IMR-90 (cell line): Measurements from ENCODE around the gene ZDHHC24.

Experiments used
- BHLHE40 ChIP-seq: fragments of 150-350 bp; IDR thresholded peaks from 2 replicates; pipeline ENCODE4 v1.6.1; 2016; ENCODE audit warnings: mild to moderate bottlenecking, low read depth, low read length
- CEBPB ChIP-seq: IDR thresholded peaks from 2 replicates; pipeline ENCODE4 v1.6.1; 2012; ENCODE audit warnings: low read depth, low read length, improper control_type of control experiment
- CHD1 ChIP-seq: IDR thresholded peaks from 2 replicates; pipeline ENCODE4 v1.6.1; 2012; ENCODE audit warnings: low read depth, low read length, improper control_type of control experiment
- CTCF ChIP-seq: conservative IDR thresholded peaks from 2 replicates; pipeline ENCODE4 v1.5.1; 2012; ENCODE audit warnings: mild to moderate bottlenecking, low read depth, low read length, improper control_type of control experiment
- ELK1 ChIP-seq: fragments of 150-350 bp; IDR thresholded peaks from 2 replicates; pipeline ENCODE4 v1.6.1; 2016; ENCODE audit warnings: low read depth, mild to moderate bottlenecking, low read length, moderate library complexity, borderline replicate concordance
- MAFK ChIP-seq: IDR thresholded peaks from 2 replicates; pipeline ENCODE4 v1.6.1; 2012; ENCODE audit warnings: low read depth, low read length, improper control_type of control experiment
- MAZ ChIP-seq: IDR thresholded peaks from 2 replicates; pipeline ENCODE4 v1.6.1; 2012; ENCODE audit warnings: low read depth, mild to moderate bottlenecking, low read length, improper control_type of control experiment, moderate library complexity, borderline replicate concordance
- MXI1 ChIP-seq: IDR thresholded peaks from 2 replicates; pipeline ENCODE4 v1.6.1; 2012; ENCODE audit warnings: low read depth, mild to moderate bottlenecking, low read length, moderate library complexity, borderline replicate concordance
- POLR2A ChIP-seq: IDR thresholded peaks from 2 replicates; pipeline ENCODE4 v1.6.1; 2012; ENCODE audit warnings: mild to moderate bottlenecking, low read depth, low read length
- RAD21 ChIP-seq: IDR thresholded peaks from 2 replicates; pipeline ENCODE4 v1.6.1; 2012; ENCODE audit warnings: low read length, improper control_type of control experiment
- RCOR1 ChIP-seq: IDR thresholded peaks from 2 replicates; pipeline ENCODE4 v1.6.1; 2012; ENCODE audit warnings: mild to moderate bottlenecking, low read length, improper control_type of control experiment; ENCODE audit not compliant: insufficient replicate concordance
- RFX5 ChIP-seq: IDR thresholded peaks from 2 replicates; pipeline ENCODE4 v1.8.0; 2012; ENCODE audit warnings: low read depth, mild to moderate bottlenecking, low read length, moderate library complexity
- SMC3 ChIP-seq: fragments of 150-350 bp; IDR thresholded peaks from 2 replicates; pipeline ENCODE4 v1.6.1; 2016; ENCODE audit warnings: low read depth, mild to moderate bottlenecking, antibody characterized with exemption, low read length, moderate library complexity
- USF2 ChIP-seq: fragments of 150-350 bp; IDR thresholded peaks from 2 replicates; pipeline ENCODE4 v1.6.1; 2017; ENCODE audit warnings: mild to moderate bottlenecking, antibody characterized with exemption, low read length, low read depth

- TF ChIP-seq CTCF (no peak), CEBPB (no peak), POLR2A (no peak), MAFK (no peak), CHD1 (no peak), RAD21 (no peak), RCOR1 (no peak), RFX5 (no peak), SMC3 (no peak), MAZ (no peak), MXI1 (no peak), BHLHE40 (no peak), ELK1 (no peak), USF2 (no peak)
These were observed 53.5 kb downstream of the ZDHHC24 start for GRCh38 chr11:66492161-66492865.
